H1 (cell line): Measurements from ENCODE around the gene JPT2. TPM values are rescaled to one million over a fixed set of nuclear protein-coding genes. Genes with fewer than 3 reads are reported as not detected.
A peak's percentile ranks its signal among the peaks of the same experiment; 100 is the strongest.

ENCODE experiments used
- ATF2 ChIP-seq: IDR thresholded peaks from 2 replicates; pipeline ENCODE4 v1.6.1; 2012; ENCODE audit warnings: low read length, inconsistent platforms
- ATF3 ChIP-seq: IDR thresholded peaks from 2 replicates; pipeline ENCODE4 v1.6.1; 2011; ENCODE audit warnings: low read depth, mild to moderate bottlenecking, low read length; ENCODE audit not compliant: insufficient read depth
- BACH1 ChIP-seq: IDR thresholded peaks from 2 replicates; pipeline ENCODE4 v1.6.1; 2012; ENCODE audit warnings: low read length, improper control_type of control experiment
- CBX5 ChIP-seq: fragments of 300-800, 300-1000 bp; sonication (generic); IDR thresholded peaks from 2 replicates; pipeline ENCODE4 v1.7.1; 2016; ENCODE audit warnings: antibody characterized with exemption, low read length, low read depth
- CHD1 ChIP-seq: IDR thresholded peaks from 2 replicates; pipeline ENCODE4 v1.6.1; 2012; ENCODE audit warnings: low read depth, low read length, improper control_type of control experiment
- CHD2 ChIP-seq: IDR thresholded peaks from 2 replicates; pipeline ENCODE4 v1.6.1; 2012; ENCODE audit warnings: low read length, improper control_type of control experiment
- CTCF ChIP-seq, 3 experiments: IDR thresholded peaks; 1 replicate in 2 of 3; 2 replicates in 1 of 3; pipeline versions ENCODE4 v1.5.1 to v1.6.1; 2011; ENCODE audit warnings: low read length in 3 of 3, mild to moderate bottlenecking in 3 of 3, inconsistent platforms in 2 of 3, low read depth in 1 of 3, moderate library complexity in 1 of 3; ENCODE audit not compliant: insufficient read depth in 1 of 3; ENCODE audit errors: control extremely low read depth in 1 of 3
- EGR1 ChIP-seq: IDR thresholded peaks from 2 replicates; pipeline ENCODE4 v1.6.1; 2011; ENCODE audit warnings: low read depth, low read length, borderline replicate concordance
- EZH2 ChIP-seq: fragments of 200-600 bp; sonication (generic); IDR thresholded peaks from 2 replicates; pipeline ENCODE4 v1.7.1; 2012; ENCODE audit warnings: low read depth, mild to moderate bottlenecking, moderate library complexity, low read length, inconsistent platforms; ENCODE audit not compliant: severe bottlenecking
- GABPA ChIP-seq: IDR thresholded peaks from 2 replicates; pipeline ENCODE4 v1.6.1; 2011; ENCODE audit warnings: mild to moderate bottlenecking, low read length, moderate library complexity, borderline replicate concordance; ENCODE audit not compliant: insufficient read depth
- GTF2F1 ChIP-seq: IDR thresholded peaks from 2 replicates; pipeline ENCODE4 v1.6.1; 2012; ENCODE audit warnings: low read depth, low read length, improper control_type of control experiment, borderline replicate concordance
- KDM4A ChIP-seq: IDR thresholded peaks from one replicate; pipeline ENCODE4 v1.7.1; 2012; ENCODE audit warnings: low read depth, mild to moderate bottlenecking, moderate library complexity, low read length, inconsistent platforms; ENCODE audit not compliant: severe bottlenecking
- MAX ChIP-seq: IDR thresholded peaks from 2 replicates; pipeline ENCODE4 v1.6.1; 2012; ENCODE audit warnings: inconsistent platforms
- NRF1 ChIP-seq: IDR thresholded peaks from 2 replicates; pipeline ENCODE4 v1.6.1; 2011; ENCODE audit warnings: mild to moderate bottlenecking, low read depth, low read length, improper control_type of control experiment
- POLR2A ChIP-seq, 2 experiments: IDR thresholded peaks; 1 replicate in 1 of 2; 2 replicates in 1 of 2; pipeline ENCODE4 v1.6.1; 2011; ENCODE audit warnings: low read depth in 2 of 2, low read length in 2 of 2, mild to moderate bottlenecking in 2 of 2; ENCODE audit errors: control extremely low read depth in 1 of 2
- RAD21 ChIP-seq, 2 experiments: IDR thresholded peaks in 1 of 2; conservative IDR thresholded peaks in 1 of 2; 2 replicates each; pipeline ENCODE4 v1.6.1; 2011; ENCODE audit warnings: low read depth in 2 of 2, low read length in 2 of 2, improper control_type of control experiment in 1 of 2, inconsistent platforms in 1 of 2, mild to moderate bottlenecking in 1 of 2, moderate library complexity in 1 of 2
- SP4 ChIP-seq: IDR thresholded peaks from 2 replicates; pipeline ENCODE4 v1.6.1; 2012; ENCODE audit warnings: low read length, inconsistent platforms
- TAF1 ChIP-seq: IDR thresholded peaks from 2 replicates; pipeline ENCODE4 v1.6.1; 2011; ENCODE audit warnings: mild to moderate bottlenecking, low read depth, low read length
- TAF7 ChIP-seq: optimal IDR thresholded peaks from 2 replicates; pipeline ENCODE3; 2011; ENCODE audit warnings: low read depth, mild to moderate bottlenecking, inconsistent platforms, low read length, moderate library complexity, borderline replicate concordance
- polyA plus RNA-seq, 7 experiments: library from polyadenylated mRNA; depleted of rRNA in 3 of 7; stranded (reverse) in 5 of 7; unstranded in 2 of 7; fragments of >200 nt in 5 of 7; fragments of 200-250 nt in 2 of 7; gene quantifications; 1 replicate in 5 of 7; 2 replicates in 1 of 7; 4 replicates in 1 of 7; pipeline versions ENCODE4 v1.2.1 to v1.2.3, GENCODE V29; 2011 to 2013; ENCODE audit warnings: missing spikeins in 2 of 7, mixed read lengths in 2 of 7
- total RNA-seq: library from RNA; stranded (reverse); fragmentation: NEBNext Ultra II Directional; extraction: Animal tissue kit (Norgen Biotek cat#: 25700); gene quantifications from 2 replicates; pipeline ENCODE4 v1.2.1, GENCODE V29; 2021

The JPT2 gene
- total and polyA plus RNA-seq, 2 of the 8 experiments (the other 6 are each of a cell fraction or from before 2014, with no cell fraction given) = 67.6 to 197 TPM

GRCh38 chr16:1705688-1706385 is 27.8 kb downstream of the JPT2 start, which contains the start of gene MAPK8IP3 (continued):
- peak; percentile 17; the same call in 1 of the 2 replicates for TF ChIP-seq ATF3
- no peak; the same call in 1 of the 2 replicates for TF ChIP-seq ATF2
- peak; percentile 83 to 96 (median 92) for TF ChIP-seq CTCF (IDR thresholded peaks at IDR 0.05; ENCODE audit: control extremely low read depth in 1 of 3, insufficient read depth in 1 of 3, low read depth in 1 of 3, low read length in 3 of 3)
- peak; percentile 82; the same call in 1 of the 2 replicates for TF ChIP-seq SP4
- TF ChIP-seq KDM4A = peak; percentile 71
- peak; percentile 83 for TF ChIP-seq TAF1
- TF ChIP-seq NRF1 = no peak
- TF ChIP-seq CHD1 = no peak
- no peak for TF ChIP-seq GTF2F1
- peak in 1 of 2 experiments; percentile 97; a peak in 2 of 3 replicates for TF ChIP-seq POLR2A (IDR thresholded peaks at IDR 0.05; ENCODE audit: control extremely low read depth in 1 of 2, low read depth in 2 of 2, low read length in 2 of 2)
- TF ChIP-seq MAX = no peak
- TF ChIP-seq GABPA = peak; percentile 98
- TF ChIP-seq EZH2 = no peak
- TF ChIP-seq CHD2 = no peak; the same call in 1 of the 2 replicates
- TF ChIP-seq CBX5 = no peak
- no peak; a peak in 1 of 4 replicates for TF ChIP-seq RAD21 (IDR thresholded peaks at IDR 0.05 in 1 of 2, conservative IDR thresholded peaks at IDR 0.05 in 1 of 2; ENCODE audit: low read depth in 2 of 2, low read length in 2 of 2)
- peak; percentile 44 for TF ChIP-seq BACH1
- 0 out of 2 replicates have a peak, but pooled peaks have one; percentile 35 for TF ChIP-seq EGR1
- peak; percentile 74 for TF ChIP-seq TAF7
